ENCODE measurements around the gene PRKG1.
A peak's percentile ranks its signal among the peaks of the same experiment; 100 is the strongest.
"Not testable (repeated sequence)": the region's sequence is repeated elsewhere in the genome, so short reads cannot be mapped to it uniquely, and the experiment has no call there.

Gene PRKG1

DNA sequence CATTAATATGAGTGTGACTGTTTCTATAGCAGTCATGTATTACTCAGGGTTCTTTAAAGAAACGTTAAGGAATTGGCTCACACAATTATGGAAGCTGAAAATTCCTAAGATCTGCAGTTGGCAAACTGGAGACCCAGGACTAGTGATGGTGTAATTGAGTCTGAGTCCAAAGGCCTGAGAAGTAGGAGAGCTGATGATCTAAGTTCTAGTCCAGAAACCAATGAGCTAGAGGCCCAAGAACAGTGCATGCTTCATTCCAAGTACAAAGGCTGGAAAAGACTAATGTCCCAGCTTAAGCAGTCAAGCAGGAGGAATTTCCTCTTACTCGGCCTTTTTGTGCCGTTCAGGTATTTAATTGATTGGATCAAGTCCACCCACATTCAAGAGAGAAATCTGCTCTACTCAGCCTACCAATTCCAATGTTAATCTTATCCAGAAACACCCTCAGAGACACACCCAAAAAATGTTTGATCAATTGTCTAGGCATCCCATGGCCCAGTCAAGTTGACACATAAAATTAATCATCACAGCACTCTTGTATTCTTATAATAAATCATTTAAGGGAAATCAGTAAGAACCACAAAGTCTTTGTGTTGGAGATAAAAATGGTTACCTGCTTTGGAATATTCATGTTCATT lies 312.1 kb downstream of the PRKG1 start:
- DNase-seq (ENCODE audit: low spot score) = no peak

DNA sequence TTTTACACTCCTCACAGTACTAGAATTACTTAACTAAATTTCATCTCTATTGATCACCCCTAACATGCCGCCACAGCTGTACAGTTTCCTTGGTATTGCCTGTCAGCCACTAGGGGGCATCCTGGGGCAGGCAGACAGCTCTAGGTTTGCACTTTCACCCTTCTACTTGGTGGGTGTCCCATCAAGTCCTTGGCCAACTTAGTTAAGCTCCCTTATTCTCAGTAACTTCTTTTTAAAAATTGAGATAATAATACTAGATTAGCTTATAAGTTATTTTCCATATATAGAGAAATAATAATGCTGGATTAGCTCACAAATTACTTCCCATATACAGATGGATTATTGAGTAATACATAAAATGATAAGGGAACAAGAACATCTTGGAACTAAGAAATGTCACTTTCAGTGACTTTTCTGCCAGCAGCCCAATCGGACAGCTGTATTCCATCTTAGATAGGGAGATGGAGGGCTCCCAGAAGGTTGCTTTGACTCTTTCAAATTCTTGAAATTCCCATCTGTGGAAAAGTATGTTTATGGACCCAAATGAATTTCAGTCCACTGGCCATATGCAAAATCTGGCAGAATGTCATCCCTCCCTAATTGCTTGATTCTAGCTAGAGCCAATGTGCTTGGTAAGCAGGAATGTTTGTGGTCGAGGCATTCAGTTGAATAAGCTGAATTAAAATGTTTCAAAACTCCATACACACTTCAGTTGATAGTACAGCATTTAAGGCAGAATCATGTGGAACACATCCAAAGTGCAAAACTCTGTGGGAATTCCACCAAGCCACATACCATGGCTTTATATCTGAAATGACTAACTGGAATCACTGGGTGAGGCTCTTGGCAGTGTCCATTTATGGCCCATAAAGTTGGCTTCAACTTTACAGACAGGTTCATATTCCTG lies 315.4 kb downstream of the PRKG1 start:
- peak; percentile 9 for DNase-seq (ENCODE audit: low spot score)

DNA sequence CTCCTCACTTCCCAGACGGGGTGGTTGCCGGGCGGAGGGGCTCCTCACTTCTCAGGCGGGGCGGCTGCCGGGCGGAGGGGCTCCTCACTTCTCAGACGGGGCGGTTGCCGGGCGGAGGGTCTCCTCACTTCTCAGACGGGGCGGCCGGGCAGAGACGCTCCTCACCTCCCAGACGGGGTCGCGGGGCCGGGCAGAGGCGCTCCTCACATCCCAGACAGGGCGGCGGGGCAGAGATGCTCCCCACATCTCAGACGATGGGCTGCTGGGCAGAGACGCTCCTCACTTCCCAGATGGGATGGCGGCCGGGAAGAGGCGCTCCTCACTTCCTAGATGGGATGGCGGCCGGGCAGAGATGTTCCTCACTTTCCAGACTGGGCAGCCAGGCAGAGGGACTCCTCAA lies 318.7 kb downstream of the PRKG1 start:
- DNase-seq (ENCODE audit: low spot score) = not testable (repeated sequence)

DNA sequence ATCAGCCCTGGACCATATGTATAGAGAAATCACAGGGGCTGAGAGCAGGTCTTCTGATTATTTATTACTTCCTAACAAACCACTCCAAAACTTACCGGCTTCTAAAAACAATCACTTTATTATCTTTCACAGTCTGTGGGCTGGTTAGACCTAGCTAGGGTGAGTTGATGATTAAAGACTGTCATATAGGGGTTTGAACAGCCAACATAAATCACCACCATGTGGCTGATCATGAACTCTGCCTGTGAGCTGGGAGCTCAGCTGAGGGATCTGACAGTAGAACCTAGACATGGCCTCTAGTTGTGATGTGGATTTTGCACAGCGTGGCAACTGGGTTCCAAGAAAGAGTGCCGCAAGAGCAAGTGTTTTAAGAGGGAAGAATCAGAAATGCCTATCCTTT lies 319.8 kb downstream of the PRKG1 start:
- no peak for DNase-seq (ENCODE audit: low spot score)

DNA sequence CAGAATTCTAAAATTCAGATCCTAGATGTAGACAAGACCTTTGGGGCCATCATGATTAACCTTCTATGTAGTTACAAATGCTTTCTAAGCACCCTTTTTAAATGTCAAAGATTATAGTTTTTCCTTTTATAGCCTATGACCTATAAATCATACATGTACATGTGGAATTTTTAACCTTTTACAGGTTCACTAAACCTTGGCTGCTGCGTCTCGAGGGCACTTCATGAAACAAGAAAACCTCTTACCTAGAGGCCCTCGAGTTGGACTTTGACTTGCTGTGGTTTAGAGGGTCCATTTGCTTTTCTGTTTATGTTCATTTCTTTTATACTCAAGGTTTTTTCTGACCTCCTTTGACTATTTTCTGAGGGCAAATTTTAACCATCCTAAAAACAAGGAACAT lies 323.0 kb downstream of the PRKG1 start:
- DNase-seq (ENCODE audit: low spot score) = no peak

DNA sequence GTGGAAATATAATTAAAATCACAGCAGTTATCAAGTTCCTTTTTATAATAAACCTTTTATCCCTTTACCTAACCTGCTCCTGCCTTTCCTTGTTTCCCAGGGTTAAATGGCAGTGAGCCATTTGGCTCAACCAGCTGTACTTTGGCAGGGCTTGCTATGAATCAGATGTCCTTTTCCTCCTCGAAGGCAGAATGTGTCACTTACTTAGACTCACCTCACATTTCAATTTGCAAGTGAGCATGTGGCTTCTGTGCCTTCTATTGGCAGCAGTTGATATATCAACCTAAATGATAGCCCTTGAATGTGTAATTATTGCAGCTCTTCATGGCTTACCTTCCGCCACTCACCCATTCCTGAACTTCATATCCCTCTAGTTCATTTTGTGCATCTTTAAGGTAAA lies 323.4 kb downstream of the PRKG1 start:
- DNase-seq (ENCODE audit: low spot score) = no peak

DNA sequence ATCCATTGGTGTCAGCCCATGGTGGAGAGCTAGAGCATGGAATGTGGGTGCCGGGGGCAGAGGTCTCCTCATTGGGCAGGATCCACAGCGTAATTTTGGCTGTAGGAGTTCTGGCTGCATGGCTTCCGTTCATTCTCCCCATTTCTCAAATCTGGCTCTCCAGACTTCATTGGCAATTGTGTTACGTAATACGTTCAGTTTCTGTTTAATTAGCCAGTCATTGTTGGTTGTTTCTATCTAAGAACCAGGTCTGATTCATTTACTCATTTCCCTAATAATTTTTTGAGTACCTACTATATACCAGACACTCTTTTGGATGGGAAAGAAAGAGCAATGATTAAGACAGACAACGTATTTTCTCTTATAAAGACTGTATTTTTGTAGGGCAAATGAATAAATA lies 325.6 kb downstream of the PRKG1 start:
- no peak for DNase-seq (ENCODE audit: low spot score)

DNA sequence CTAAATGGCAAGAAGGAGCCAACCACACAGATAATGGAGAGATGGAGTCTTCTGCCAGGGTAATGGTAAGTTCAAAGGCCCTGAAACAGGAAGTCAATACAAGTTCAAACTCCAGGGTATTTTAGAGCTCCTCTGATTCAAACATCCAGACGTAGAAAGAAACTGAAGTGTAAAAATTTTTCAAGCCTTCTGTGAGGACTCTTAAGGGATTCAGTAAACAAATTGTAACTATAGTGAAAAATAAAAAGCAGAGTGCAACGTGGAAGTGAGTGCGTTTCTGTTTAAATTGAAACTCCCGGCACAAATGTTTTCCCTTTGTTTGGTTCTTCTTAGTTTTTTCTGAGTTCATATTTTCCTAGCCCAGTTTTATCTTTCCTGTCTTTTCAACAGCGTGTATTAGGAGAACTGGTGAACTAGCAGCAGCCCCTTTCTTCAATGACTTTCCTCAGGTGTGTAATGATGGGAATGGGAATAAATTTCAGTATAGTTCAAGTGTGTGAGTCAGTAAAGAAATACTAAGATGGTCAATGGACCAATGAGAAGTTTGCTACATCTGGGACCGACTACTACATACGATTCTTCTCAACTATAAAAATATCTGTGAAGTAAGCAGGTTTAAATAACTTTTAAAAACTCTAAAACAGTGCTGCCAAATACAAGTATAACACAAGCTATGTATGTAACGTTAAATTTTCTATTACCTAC lies 326.3 kb downstream of the PRKG1 start:
- DNase-seq (ENCODE audit: low spot score) = no peak

DNA sequence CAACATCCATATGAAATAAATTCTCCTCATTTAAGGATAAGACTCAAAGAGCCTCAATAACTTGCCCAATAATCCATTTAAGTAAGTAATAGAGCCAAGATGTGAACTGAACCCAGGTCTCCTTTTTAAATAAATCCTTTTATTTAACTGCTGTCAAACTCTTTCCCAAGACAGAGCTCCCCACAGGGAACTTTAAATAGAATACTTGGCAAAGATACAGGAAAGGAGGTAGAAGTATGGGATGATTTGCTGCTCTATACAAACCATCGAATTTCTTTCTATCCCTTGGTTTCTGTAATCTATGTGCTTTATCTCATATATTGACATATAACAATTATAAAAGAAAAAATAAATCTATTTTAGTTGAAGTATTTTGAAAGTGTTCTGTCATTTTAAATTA lies 329.2 kb downstream of the PRKG1 start:
- DNase-seq (ENCODE audit: low spot score) = no peak

DNA sequence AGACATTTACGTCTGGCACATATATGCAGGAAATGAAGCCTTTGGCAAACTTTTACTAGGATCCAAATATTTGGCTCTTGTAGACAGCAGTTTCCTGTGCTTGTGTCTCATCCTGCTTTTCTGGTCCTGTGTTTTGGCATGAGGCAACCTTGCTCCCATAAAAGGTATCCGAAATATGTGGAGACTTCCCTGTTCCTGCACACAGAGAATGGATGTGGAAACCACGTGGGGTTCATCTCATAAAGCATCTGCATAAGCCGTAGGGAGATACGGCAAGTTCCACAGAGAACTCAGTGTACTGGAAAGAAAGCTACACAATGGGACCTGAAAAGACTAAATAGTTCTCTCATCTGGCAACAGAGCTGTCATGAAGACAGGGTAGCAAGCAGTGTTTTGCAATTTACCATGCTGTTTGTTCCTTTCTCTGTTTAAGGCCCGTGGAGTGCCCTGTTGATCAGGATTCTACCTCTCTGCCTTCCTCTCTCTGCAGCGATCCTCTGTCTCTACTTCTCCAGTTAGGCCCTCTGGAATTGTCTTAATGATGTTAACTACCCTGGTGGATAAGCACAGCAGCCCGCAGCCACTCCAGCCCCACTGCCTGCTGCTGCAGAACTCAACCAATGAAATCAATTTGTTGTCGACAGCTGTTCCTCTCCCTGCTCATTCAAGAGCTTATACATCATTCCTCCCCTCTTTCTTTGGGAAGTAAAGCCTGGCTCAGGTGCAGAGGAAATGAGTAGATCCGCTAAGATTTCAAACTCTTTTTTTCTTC lies 331.5 kb downstream of the PRKG1 start:
- no peak for DNase-seq (ENCODE audit: low spot score)

DNA sequence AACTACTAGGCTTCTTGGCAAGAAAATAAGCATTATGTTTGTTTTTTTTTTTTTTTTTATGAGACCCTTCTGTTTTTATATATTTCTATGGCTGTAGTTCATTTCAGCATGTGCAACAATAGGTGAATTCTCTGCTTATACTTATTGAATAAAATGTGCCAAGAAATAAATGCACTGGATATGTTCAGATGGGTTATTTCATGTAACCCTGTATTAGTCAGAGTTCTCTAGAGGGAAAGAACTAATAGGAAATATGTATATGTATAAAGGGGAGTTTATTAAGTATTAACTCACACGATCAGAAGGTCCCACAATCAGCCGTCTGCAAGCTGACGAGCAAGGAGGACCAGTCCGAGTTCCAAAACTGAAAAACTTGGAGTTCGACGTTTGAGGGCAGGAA lies 332.3 kb downstream of the PRKG1 start:
- DNase-seq (ENCODE audit: low spot score) = no peak

DNA sequence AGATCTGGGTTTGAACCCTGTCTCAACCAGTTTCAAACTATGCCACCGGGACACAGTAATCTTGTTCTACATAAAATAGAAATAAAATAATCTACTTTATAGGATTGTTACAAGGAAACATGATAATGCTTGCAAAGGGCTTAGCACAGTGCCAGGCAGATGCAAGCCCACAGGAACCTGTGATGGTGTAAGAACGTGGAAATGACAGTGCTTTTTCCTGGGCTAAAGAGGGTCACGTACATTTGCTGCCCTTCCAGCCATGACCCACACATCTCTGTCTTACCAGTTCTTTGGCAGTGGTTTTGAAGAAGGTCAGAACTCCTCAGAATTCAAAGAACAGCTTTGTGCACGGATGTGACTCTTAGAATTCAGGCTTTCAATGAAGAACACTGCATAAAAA lies 342.2 kb downstream of the PRKG1 start:
- DNase-seq (ENCODE audit: low spot score) = no peak

DNA sequence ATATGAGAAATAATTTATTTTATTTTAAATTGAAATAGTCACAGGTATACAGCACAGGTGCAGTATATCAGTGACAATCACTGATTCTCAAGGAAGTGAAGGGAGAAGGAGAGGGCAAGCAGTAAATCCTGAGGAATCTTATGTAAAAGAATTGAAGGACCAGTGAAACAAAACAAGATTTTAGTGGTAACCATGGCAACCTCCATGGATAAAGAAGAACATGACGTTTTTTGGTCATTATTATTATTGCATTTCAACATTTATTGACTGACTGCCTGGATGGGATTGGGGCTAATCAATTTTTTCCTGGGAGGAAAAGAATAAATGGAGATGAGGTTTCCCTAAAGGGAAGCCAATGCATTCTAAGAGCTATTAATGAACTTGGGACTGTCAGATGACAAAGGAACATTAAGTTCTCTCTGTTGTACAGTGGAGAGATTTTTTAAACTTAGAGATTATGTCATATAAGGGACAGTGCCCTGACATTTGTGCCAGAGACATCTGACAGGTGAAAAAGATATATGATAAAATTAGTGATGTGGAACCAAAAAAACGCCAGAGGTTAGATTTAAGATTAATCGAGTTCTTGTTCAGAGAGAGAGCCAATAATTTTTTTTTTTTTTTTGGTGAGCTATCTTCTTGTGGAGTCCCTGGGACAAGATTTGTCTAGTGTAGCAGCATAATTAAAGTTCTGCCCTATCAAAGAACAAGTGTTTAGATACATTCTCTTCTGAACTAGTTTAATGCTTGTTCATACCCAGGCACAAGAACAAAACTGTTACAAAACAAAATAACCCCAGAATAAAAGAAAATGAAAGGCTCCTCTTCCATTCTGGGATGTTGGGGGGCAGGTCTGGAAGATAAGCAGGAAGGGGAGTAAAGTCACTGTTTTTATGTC lies 345.2 kb downstream of the PRKG1 start:
- DNase-seq (ENCODE audit: low spot score) = no peak

DNA sequence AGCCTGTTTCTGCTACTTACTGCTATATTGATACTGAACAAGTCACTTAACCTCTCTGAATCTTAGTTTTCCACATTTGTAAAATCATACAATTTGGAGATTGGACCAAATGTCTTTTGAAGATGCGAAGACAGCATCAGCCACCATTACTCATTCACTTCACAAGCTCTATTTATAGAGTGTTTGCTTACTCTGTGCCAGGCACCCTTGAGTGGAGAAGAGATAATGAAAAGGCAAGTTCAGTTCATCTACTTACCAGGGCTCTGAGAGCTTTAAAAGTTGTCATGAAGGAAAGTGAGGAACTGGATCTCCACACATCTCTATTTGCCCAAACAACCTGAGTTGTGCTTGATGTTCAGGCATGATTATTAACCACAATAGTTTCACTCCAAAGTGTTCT lies 347.6 kb downstream of the PRKG1 start:
- DNase-seq (ENCODE audit: low spot score) = no peak

DNA sequence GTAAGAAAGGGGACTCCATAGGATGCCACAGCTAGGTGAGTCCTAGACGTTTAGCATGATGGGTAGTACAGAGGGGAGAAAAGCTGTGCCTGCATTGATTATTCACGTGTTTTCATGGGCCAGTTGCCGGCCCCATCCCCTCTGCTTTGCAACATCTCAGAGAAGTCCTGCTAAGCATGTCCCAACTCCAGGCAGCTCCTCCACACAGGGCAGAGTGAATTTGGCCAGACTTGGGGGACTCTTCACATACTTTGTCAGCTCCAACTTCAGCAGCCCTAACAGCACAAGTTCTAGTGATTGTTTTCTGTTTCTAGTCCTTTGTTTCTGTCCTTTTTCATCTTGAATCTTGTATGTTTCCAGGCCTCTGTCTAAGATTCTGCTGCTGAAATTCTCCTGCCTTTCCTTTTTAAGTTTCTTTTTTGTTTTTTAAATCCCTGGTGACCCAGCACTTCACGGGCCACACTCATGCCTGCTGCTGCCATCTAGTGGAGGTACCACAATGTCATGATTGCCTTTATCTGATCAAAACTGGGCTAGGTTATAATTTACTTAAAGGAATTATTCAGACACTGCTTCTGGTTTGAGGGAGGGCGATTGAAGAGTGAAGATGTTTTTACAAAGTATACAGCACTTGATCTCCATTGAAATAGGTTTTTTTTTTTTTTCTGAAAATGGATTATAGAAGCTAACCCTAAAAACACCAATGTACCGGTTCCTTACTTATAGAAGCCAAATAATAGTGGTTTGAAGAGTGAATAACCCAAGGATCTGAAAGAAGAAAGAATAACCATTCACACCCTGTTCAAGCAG lies 348.2 kb downstream of the PRKG1 start:
- DNase-seq (ENCODE audit: low spot score) = peak; percentile 29

DNA sequence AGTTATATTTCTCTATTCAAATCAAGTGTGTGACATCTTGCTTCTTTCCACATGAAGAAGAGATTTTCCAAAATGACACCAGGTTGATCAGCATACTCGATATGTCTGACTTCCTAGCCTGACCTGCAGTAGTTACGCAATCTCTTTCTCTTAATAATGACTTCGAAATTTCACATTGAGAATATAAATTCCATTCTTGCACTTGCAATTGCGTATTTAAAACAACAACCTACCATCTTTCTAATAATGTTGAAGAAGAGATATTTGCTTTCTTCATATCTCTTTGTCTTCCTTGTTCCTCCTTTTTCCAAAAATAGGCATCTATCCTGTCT lies 348.8 kb downstream of the PRKG1 start:
- DNase-seq (ENCODE audit: low spot score) = no peak

DNA sequence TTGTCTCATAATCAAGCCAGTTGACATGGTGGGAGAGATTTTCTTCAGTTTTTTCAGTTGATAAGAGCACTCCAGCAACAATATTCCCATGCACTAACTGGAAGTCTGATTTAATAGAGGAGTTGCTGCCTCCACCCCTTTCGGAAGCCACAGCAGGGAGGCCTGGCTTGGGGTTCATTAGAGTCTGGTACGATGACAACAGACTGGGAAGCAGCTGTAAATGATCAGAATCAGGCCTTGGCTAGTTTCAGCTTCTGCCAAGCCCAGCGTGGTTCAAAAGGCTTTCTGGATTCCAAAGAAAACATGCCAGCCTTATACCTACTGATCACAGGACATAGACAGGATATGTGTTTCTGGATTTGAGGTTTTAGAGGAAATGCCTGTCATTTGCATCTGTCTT lies 351.1 kb downstream of the PRKG1 start:
- no peak for DNase-seq (ENCODE audit: low spot score)

DNA sequence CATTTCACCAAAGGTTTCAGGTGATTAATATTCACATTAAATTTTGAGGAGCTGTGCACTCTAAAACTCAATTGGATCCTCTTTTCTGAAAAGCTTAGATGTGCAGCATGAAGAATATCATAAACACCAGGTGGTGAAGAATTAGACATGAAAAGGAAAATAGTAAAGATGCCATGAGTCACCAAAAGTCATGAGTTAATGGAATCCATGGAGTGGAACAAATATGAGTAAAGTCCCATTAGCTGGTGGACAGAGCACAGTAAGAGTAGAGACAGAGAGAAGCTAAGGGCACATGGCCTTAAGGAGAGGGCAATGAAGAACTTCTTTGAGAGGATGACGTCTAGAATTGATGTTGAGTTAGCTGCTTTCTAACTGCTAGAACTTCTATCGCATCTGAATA lies 353.5 kb downstream of the PRKG1 start:
- no peak for DNase-seq (ENCODE audit: low spot score)

DNA sequence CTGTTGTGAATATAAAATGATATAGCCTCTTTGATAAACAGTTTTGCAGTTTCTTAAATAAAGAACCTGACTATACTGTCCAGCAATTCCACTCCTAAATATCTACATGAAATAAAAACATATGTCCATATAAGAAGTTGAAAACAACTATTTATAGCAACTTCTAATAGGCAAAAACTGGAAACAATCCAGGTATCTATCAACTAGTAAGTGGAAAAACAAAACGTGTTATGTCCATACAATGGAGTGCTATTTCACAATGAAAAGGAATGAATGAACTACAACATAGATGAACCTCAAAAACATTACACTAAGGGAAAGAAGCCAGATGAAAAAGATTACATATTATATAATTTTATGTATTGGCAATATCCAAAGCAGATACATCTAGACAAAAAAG lies 356.2 kb downstream of the PRKG1 start:
- no peak for DNase-seq (ENCODE audit: low spot score)

DNA sequence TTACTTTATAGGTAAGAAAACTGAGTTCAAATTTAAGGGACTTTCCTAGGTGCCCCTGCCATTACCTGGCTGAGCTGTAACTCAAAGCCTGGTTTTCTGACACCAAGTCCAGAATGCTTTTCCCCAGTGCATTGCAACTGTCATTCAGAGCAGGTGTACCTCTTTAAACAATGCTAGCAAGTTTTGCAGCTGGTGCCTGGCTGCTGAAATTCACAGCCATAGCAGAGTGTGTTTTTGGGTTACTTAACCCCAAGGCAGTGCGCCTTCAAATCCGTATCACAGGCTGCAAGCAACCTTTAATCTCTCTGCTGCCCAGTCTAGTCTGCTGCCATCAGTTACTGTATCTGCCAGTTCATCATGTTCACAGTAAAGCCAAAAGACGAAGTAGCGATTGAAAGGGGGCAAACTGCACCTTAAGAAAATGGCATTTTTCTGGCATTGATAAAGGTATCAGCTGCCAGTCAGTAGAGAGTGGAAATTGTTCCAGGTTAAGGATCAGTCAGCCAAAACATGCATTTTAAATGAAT lies 359.7 kb downstream of the PRKG1 start:
- no peak for DNase-seq (ENCODE audit: low spot score)

Measured in SW480 (cell line).